Measurements from ENCODE around the gene TTC33. TPM values are rescaled to one million over a fixed set of nuclear protein-coding genes. Genes with fewer than 3 reads are reported as not detected.

The TTC33 gene
- polyA plus RNA-seq, 4 donors: 31.5 to 43.9 (median 34.2) TPM

Other genes starting within 250 kb of the TTC33 start
- gene PTGER4, start 76.0 kb downstream of the TTC33 start, polyA plus RNA-seq (ENCODE audit: insufficient read length in 4 of 4): 10 to 100 TPM; 10.1 to 14.3 (median 11.6) TPM
- 10 to 100 TPM; 59.4 to 89.3 (median 78.1) TPM for gene PRKAA1, start 42.4 kb upstream of the TTC33 start, polyA plus RNA-seq (ENCODE audit: insufficient read length in 4 of 4)
- 1,000 to 10,000 TPM; 1,683 to 2,189 (median 2,054) TPM for gene RPL37, start 79.3 kb upstream of the TTC33 start, polyA plus RNA-seq (ENCODE audit: insufficient read length in 4 of 4)
- 1 to 10 TPM; 2.5 to 3.6 (median 2.8) TPM for gene CARD6, start 85.4 kb upstream of the TTC33 start, polyA plus RNA-seq (ENCODE audit: insufficient read length in 4 of 4)
- 100 to 1,000 TPM; 125 to 241 (median 179) TPM for gene C7, start 153.5 kb upstream of the TTC33 start, polyA plus RNA-seq (ENCODE audit: insufficient read length in 4 of 4)